ENCODE data around the gene GRHL3.

- no peak for TF ChIP-seq EZH2 (IDR thresholded peaks at IDR 0.05; ENCODE audit: borderline replicate concordance)
- no peak for TF ChIP-seq CTCF (IDR thresholded peaks at IDR 0.05; ENCODE audit: poor library complexity)
- no peak for TF ChIP-seq EZH2phosphoT487 (IDR thresholded peaks at IDR 0.05; ENCODE audit: low read depth, severe bottlenecking, unreplicated experiment)
These were observed 35.0 kb upstream of the GRHL3 start for GRCh38 chr1:24284156-24284471.

Data from hepatocyte (in vitro differentiated cells).